ENCODE data around the gene CYP3A7. TPM values are rescaled to one million over a fixed set of nuclear protein-coding genes. Genes with fewer than 3 reads are reported as not detected.

Gene CYP3A7
- total RNA-seq = 1.6 TPM
- long read RNA-seq = 0 reads

- ATAC-seq = no peak
- no peak for TF ChIP-seq CTCF (IDR thresholded peaks at IDR 0.05)
Measured at GRCh38 chr7:99734987-99735386, at the start of gene CYP3A7. Gene CYP3A7, minus strand, starts transcription at chr7:99735196. Its CDS starts 103 bp downstream, at chr7:99735093.

GRCh38 chr7:99784007-99784406, 49.0 kb upstream of the CYP3A7 start, which contains the start of gene CYP3A4:
Gene CYP3A4, minus strand, starts transcription at chr7:99784184. Its CDS starts 103 bp downstream, at chr7:99784081.
- intact Hi-C loops (cut with DNase I) = no loop called here

More at GRCh38 chr7:99734987-99735386, at the start of gene CYP3A7:
- intact Hi-C loops (cut with DNase I) = no loop called here
- H3K9me3 ChIP-seq = no peaks in the 10 kb centered on the region
- DNase-seq = no peak
- H3K27me3 ChIP-seq = no peaks in the 10 kb centered on the region
- no peak within 1 kb of the TSS for H3K4me3 ChIP-seq
- peaks cover 3% of the 10 kb centered on the region for H3K4me1 ChIP-seq
- H3K27ac ChIP-seq = no peak within 1 kb of the TSS
- H3K36me3 ChIP-seq = no peaks in the 10 kb centered on the region

GRCh38 chr7:99782012-99782953, 47.3 kb upstream of the CYP3A7 start:
- H3K9me3 ChIP-seq = no peaks in the 10 kb centered on the region
- no peak for TF ChIP-seq CTCF (IDR thresholded peaks at IDR 0.05)
- H3K4me3 ChIP-seq = no peak overlapping the region
- no peaks in the 10 kb centered on the region for H3K27me3 ChIP-seq
- H3K4me1 ChIP-seq = no peaks in the 10 kb centered on the region
- ATAC-seq (no peak), DNase-seq (no peak)
- H3K36me3 ChIP-seq = no peaks in the 10 kb centered on the region
- no peak overlapping the region for H3K27ac ChIP-seq
- intact Hi-C loops (cut with DNase I) = no loop called here

More at GRCh38 chr7:99784007-99784406, 49.0 kb upstream of the CYP3A7 start, which contains the start of gene CYP3A4:
- H3K4me3 ChIP-seq = no peak within 1 kb of the TSS
- ATAC-seq = no peak
- no peaks in the 10 kb centered on the region for H3K27me3 ChIP-seq
- no peaks in the 10 kb centered on the region for H3K4me1 ChIP-seq
- H3K36me3 ChIP-seq = no peaks in the 10 kb centered on the region
- no peaks in the 10 kb centered on the region for H3K9me3 ChIP-seq
- DNase-seq = no peak
- TF ChIP-seq CTCF (IDR thresholded peaks at IDR 0.05) = no peak
- H3K27ac ChIP-seq = no peak within 1 kb of the TSS

- DNase-seq (no peak), ATAC-seq (no peak)
- Histone ChIP-seq H3K27me3 (no peaks in the 10 kb centered on the region), H3K4me3 (no peak overlapping the region), H3K9me3 (no peaks in the 10 kb centered on the region), H3K36me3 (no peaks in the 10 kb centered on the region), H3K27ac (no peak overlapping the region), H3K4me1 (no peaks in the 10 kb centered on the region)
- intact Hi-C loops (cut with DNase I) = no loop called here
- TF ChIP-seq CTCF (IDR thresholded peaks at IDR 0.05) = no peak
Measured at GRCh38 chr7:99780588-99780987, 45.6 kb upstream of the CYP3A7 start.

- no peak for TF ChIP-seq CTCF (IDR thresholded peaks at IDR 0.05)
- DNase-seq (no peak), ATAC-seq (no peak)
- no peaks in the 10 kb centered on the region for H3K4me1 ChIP-seq
- H3K36me3 ChIP-seq = no peaks in the 10 kb centered on the region
- no peaks in the 10 kb centered on the region for H3K27me3 ChIP-seq
- no peak overlapping the region for H3K27ac ChIP-seq
- no peak overlapping the region for H3K4me3 ChIP-seq
- no peaks in the 10 kb centered on the region for H3K9me3 ChIP-seq
- intact Hi-C loops (cut with DNase I) = no loop called here
Measured at GRCh38 chr7:99779949-99780348, 45.0 kb upstream of the CYP3A7 start.
